ENCODE measurements around the gene ALDOC.

- TF ChIP-seq CTCF (IDR thresholded peaks at IDR 0.05) (no peak), EZH2 (IDR thresholded peaks at IDR 0.05) (no peak)
These were observed 25.1 kb downstream of the ALDOC start for GRCh38 chr17:28551421-28552175.
